ENCODE measurements around the gene HSD17B2.

The HSD17B2 gene

GRCh38 chr16:82081264-82081663, 46.2 kb downstream of the HSD17B2 start:
- TF ChIP-seq CTCF (IDR thresholded peaks at IDR 0.05; ENCODE audit: low read depth, low read length, poor library complexity, severe bottlenecking): no peak
- TF ChIP-seq EZH2phosphoT487 (IDR thresholded peaks at IDR 0.05; ENCODE audit: borderline replicate concordance, low read length): no peak
- Histone ChIP-seq H3K9me2 (replicated peaks; ENCODE audit: control insufficient read depth, low read length) (no peaks in the 10 kb centered on the region), H3F3A (ENCODE audit: control insufficient read depth, insufficient read depth) (no peaks in the 10 kb centered on the region), H3K4me2 (ENCODE audit: low read length) (no peak overlapping the region), H3K4me1 (ENCODE audit: control insufficient read depth, low read length) (no peaks in the 10 kb centered on the region), H3K9me3 (ENCODE audit: control insufficient read depth, insufficient read depth, low read length) (no peaks in the 10 kb centered on the region), H3K27ac (ENCODE audit: low read depth, low read length) (no peak overlapping the region), H4K20me1 (ENCODE audit: control insufficient read depth, insufficient read depth, low read depth, low read length) (no peaks in the 10 kb centered on the region), H3K36me3 (ENCODE audit: control insufficient read depth, low read length) (no peaks in the 10 kb centered on the region), H3K4me3 (ENCODE audit: low read length) (no peak overlapping the region), H3K79me2 (ENCODE audit: control insufficient read depth, low read length) (no peaks in the 10 kb centered on the region), H3K27me3 (ENCODE audit: control insufficient read depth, low read length) (peaks cover 18% of the 10 kb centered on the region)

GRCh38 chr16:82082097-82082496, 47.0 kb downstream of the HSD17B2 start:
- H3K27me3 ChIP-seq (ENCODE audit: control insufficient read depth, low read length): peaks cover 18% of the 10 kb centered on the region
- H3K36me3 ChIP-seq (ENCODE audit: control insufficient read depth, low read length): no peaks in the 10 kb centered on the region
- H3K4me1 ChIP-seq (ENCODE audit: control insufficient read depth, low read length): no peaks in the 10 kb centered on the region
- H3F3A ChIP-seq (ENCODE audit: control insufficient read depth, insufficient read depth): no peaks in the 10 kb centered on the region
- no peak for TF ChIP-seq EZH2phosphoT487 (IDR thresholded peaks at IDR 0.05; ENCODE audit: borderline replicate concordance, low read length)
- no peak for TF ChIP-seq CTCF (IDR thresholded peaks at IDR 0.05; ENCODE audit: low read depth, low read length, poor library complexity, severe bottlenecking)
- no peaks in the 10 kb centered on the region for H4K20me1 ChIP-seq (ENCODE audit: control insufficient read depth, insufficient read depth, low read depth, low read length)
- no peaks in the 10 kb centered on the region for H3K79me2 ChIP-seq (ENCODE audit: control insufficient read depth, low read length)
- H3K9me3 ChIP-seq (ENCODE audit: control insufficient read depth, insufficient read depth, low read length): no peaks in the 10 kb centered on the region
- no peak overlapping the region for H3K4me3 ChIP-seq (ENCODE audit: low read length)
- H3K9me2 ChIP-seq (replicated peaks; ENCODE audit: control insufficient read depth, low read length): no peaks in the 10 kb centered on the region
- no peak overlapping the region for H3K27ac ChIP-seq (ENCODE audit: low read depth, low read length)
- no peak overlapping the region for H3K4me2 ChIP-seq (ENCODE audit: low read length)

GRCh38 chr16:82082543-82083244, 47.6 kb downstream of the HSD17B2 start:
- Histone ChIP-seq H3K27me3 (ENCODE audit: control insufficient read depth, low read length) (peaks cover 18% of the 10 kb centered on the region), H3K4me3 (ENCODE audit: low read length) (no peak overlapping the region), H3K9me2 (replicated peaks; ENCODE audit: control insufficient read depth, low read length) (no peaks in the 10 kb centered on the region), H3K4me1 (ENCODE audit: control insufficient read depth, low read length) (no peaks in the 10 kb centered on the region), H3K27ac (ENCODE audit: low read depth, low read length) (no peak overlapping the region), H4K20me1 (ENCODE audit: control insufficient read depth, insufficient read depth, low read depth, low read length) (no peaks in the 10 kb centered on the region), H3K36me3 (ENCODE audit: control insufficient read depth, low read length) (no peaks in the 10 kb centered on the region), H3F3A (ENCODE audit: control insufficient read depth, insufficient read depth) (no peaks in the 10 kb centered on the region), H3K9me3 (ENCODE audit: control insufficient read depth, insufficient read depth, low read length) (no peaks in the 10 kb centered on the region), H3K79me2 (ENCODE audit: control insufficient read depth, low read length) (no peaks in the 10 kb centered on the region), H3K4me2 (ENCODE audit: low read length) (no peak overlapping the region)
- TF ChIP-seq CTCF (IDR thresholded peaks at IDR 0.05; ENCODE audit: low read depth, low read length, poor library complexity, severe bottlenecking) (no peak), EZH2phosphoT487 (IDR thresholded peaks at IDR 0.05; ENCODE audit: borderline replicate concordance, low read length) (no peak)
